Measurements from ENCODE around the gene GRIN3A.

DNA sequence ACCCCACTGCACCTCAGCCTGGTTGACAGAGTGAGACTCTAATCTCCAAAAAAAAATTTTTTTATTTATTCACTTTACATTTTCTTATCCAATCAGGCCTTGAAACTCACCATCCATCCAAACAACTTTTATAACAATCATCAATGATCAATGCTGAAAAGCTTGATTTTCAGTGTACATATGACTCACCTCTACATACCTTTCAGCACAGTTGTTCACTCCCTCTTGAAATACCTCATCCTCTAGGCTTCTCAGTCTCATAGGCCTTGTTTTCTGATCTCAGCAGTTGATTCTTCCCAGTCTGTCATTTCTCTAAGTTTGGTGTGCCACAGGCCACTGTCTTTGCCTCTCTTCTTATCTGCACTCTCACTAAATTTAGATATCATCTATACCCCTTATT is 36.2 kb downstream of the GRIN3A start:
- no peak for TF ChIP-seq POLR2A (IDR thresholded peaks at IDR 0.05)
- TF ChIP-seq, protein P1, sequence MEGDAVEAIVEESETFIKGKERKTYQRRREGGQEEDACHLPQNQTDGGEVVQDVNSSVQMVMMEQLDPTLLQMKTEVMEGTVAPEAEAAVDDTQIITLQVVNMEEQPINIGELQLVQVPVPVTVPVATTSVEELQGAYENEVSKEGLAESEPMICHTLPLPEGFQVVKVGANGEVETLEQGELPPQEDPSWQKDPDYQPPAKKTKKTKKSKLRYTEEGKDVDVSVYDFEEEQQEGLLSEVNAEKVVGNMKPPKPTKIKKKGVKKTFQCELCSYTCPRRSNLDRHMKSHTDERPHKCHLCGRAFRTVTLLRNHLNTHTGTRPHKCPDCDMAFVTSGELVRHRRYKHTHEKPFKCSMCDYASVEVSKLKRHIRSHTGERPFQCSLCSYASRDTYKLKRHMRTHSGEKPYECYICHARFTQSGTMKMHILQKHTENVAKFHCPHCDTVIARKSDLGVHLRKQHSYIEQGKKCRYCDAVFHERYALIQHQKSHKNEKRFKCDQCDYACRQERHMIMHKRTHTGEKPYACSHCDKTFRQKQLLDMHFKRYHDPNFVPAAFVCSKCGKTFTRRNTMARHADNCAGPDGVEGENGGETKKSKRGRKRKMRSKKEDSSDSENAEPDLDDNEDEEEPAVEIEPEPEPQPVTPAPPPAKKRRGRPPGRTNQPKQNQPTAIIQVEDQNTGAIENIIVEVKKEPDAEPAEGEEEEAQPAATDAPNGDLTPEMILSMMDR (IDR thresholded peaks at IDR 0.05) = no peak
